SK-N-SH treated with all-trans-retinoic acid at 6 μM for 48 hours (cell line): ENCODE results near the gene CACNA2D4.

Source experiments
- ATAC-seq: fragments of 200-7000 bp; cut with Tn5 transposase; 3 replicates; pipeline ENCODE4 v1.9.1; 2020; ENCODE audit warnings: mild to moderate bottlenecking, moderate library complexity
- ARNTL ChIP-seq: fragments of 450-650 bp; formaldehyde crosslinking; IDR thresholded peaks from 2 replicates; pipeline ENCODE4 v1.5.0; 2020; ENCODE audit warnings: low read depth, mild to moderate bottlenecking, moderate library complexity, borderline replicate concordance
- CSDC2 ChIP-seq: fragments of 250-450 bp; sonication (Bioruptor Pico); IDR thresholded peaks from 2 replicates; pipeline ENCODE4 v1.5.0; 2020; ENCODE audit warnings: mild to moderate bottlenecking, moderate library complexity
- CSRNP3 ChIP-seq: fragments of 250-450 bp; sonication (Bioruptor Pico); IDR thresholded peaks from 2 replicates; pipeline ENCODE4 v1.5.1; 2021; ENCODE audit warnings: mild to moderate bottlenecking, moderate library complexity
- ESRRG ChIP-seq: fragments of 250-450 bp; sonication (Bioruptor Pico); IDR thresholded peaks from 2 replicates; pipeline ENCODE4 v1.6.1; 2021; ENCODE audit warnings: mild to moderate bottlenecking
- GLIS3 ChIP-seq: fragments of 250-450 bp; sonication (Bioruptor Pico); IDR thresholded peaks from 2 replicates; pipeline ENCODE4 v1.5.0; 2020; ENCODE audit warnings: mild to moderate bottlenecking, moderate library complexity
- OSR1 ChIP-seq: fragments of 250-450 bp; sonication (Bioruptor Pico); IDR thresholded peaks from 2 replicates; pipeline ENCODE4 v1.8.0; 2022; ENCODE audit warnings: moderate library complexity, mild to moderate bottlenecking, inconsistent platforms
- PATZ1 ChIP-seq: fragments of 250-450 bp; sonication (Bioruptor Pico); IDR thresholded peaks from 2 replicates; pipeline ENCODE4 v1.8.0; 2020; ENCODE audit warnings: mild to moderate bottlenecking, moderate library complexity, borderline replicate concordance
- POU6F1 ChIP-seq: fragments of 250-450 bp; sonication (Bioruptor Pico); IDR thresholded peaks from 2 replicates; pipeline ENCODE4 v1.8.0; 2021; ENCODE audit warnings: low read depth, mild to moderate bottlenecking, moderate library complexity, borderline replicate concordance
- PPARA ChIP-seq: fragments of 250-450 bp; sonication (Bioruptor Pico); IDR thresholded peaks from 2 replicates; pipeline ENCODE4 v1.5.0; 2020; ENCODE audit warnings: mild to moderate bottlenecking, borderline replicate concordance
- RARB ChIP-seq: fragments of 250-450 bp; sonication (Bioruptor Pico); IDR thresholded peaks from 2 replicates; pipeline ENCODE4 v1.8.0; 2021; ENCODE audit warnings: mild to moderate bottlenecking, moderate library complexity
- TCF4 ChIP-seq: fragments of 250-450 bp; sonication (Bioruptor Pico); IDR thresholded peaks from 2 replicates; pipeline ENCODE4 v1.8.0; 2021; ENCODE audit warnings: mild to moderate bottlenecking, moderate library complexity, borderline replicate concordance
- TOX ChIP-seq: fragments of 250-450 bp; sonication (Bioruptor Pico); IDR thresholded peaks from 2 replicates; pipeline ENCODE4 v1.8.0; 2021; ENCODE audit warnings: mild to moderate bottlenecking, moderate library complexity, borderline replicate concordance
- TSHZ2 ChIP-seq: fragments of 250-450 bp; sonication (Bioruptor Pico); IDR thresholded peaks from 2 replicates; pipeline ENCODE4 v1.5.0; 2020; ENCODE audit warnings: mild to moderate bottlenecking, moderate library complexity
- ZC3H10 ChIP-seq: fragments of 250-450 bp; sonication (Bioruptor Pico); IDR thresholded peaks from 2 replicates; pipeline ENCODE4 v1.5.1; 2021; ENCODE audit warnings: mild to moderate bottlenecking, moderate library complexity
- ZFP3 ChIP-seq: fragments of 250-450 bp; sonication (Bioruptor Pico); IDR thresholded peaks from 2 replicates; pipeline ENCODE4 v1.5.0; 2020; ENCODE audit warnings: mild to moderate bottlenecking, moderate library complexity
- ZFP30 ChIP-seq: fragments of 450-650 bp; formaldehyde crosslinking; IDR thresholded peaks from 2 replicates; pipeline ENCODE4 v1.5.0; 2022; ENCODE audit warnings: mild to moderate bottlenecking, moderate library complexity
- ZNF565 ChIP-seq: fragments of 450-650 bp; formaldehyde crosslinking; conservative IDR thresholded peaks from 2 replicates; pipeline ENCODE4 v1.5.0; 2020; ENCODE audit warnings: low read depth, mild to moderate bottlenecking, moderate library complexity
- ZNF70 ChIP-seq: fragments of 450-650 bp; formaldehyde crosslinking; IDR thresholded peaks from 2 replicates; pipeline ENCODE4 v1.5.0; 2020; ENCODE audit warnings: mild to moderate bottlenecking, moderate library complexity

Gene CACNA2D4

GRCh38 chr12:1808036-1808797 lies 110.2 kb downstream of the CACNA2D4 start:
- ATAC-seq: no peak
- TF ChIP-seq PATZ1 (CRISPR knock-in tag) (no peak), CSRNP3 (no peak), TCF4 (CRISPR knock-in tag) (no peak), POU6F1 (CRISPR knock-in tag) (no peak), ARNTL (no peak), ZFP3 (CRISPR knock-in tag) (no peak), ZNF565 (CRISPR knock-in tag) (no peak), PPARA (CRISPR knock-in tag) (no peak), ZFP30 (CRISPR knock-in tag) (no peak), OSR1 (CRISPR knock-in tag) (no peak), TOX (CRISPR knock-in tag) (no peak), RARB (no peak), TSHZ2 (CRISPR knock-in tag) (no peak)

GRCh38 chr12:1807087-1807860 lies 111.2 kb downstream of the CACNA2D4 start:
- TF ChIP-seq ZFP3 (CRISPR knock-in tag): no peak
- TF ChIP-seq PATZ1 (CRISPR knock-in tag): no peak
- no peak for TF ChIP-seq GLIS3 (CRISPR knock-in tag)
- no peak for TF ChIP-seq ZC3H10
- TF ChIP-seq TOX (CRISPR knock-in tag): no peak
- TF ChIP-seq ZNF565 (CRISPR knock-in tag): no peak
- no peak for TF ChIP-seq CSRNP3
- no peak for TF ChIP-seq TCF4 (CRISPR knock-in tag)
- TF ChIP-seq CSDC2: no peak
- TF ChIP-seq ZNF70 (CRISPR knock-in tag): no peak
- TF ChIP-seq OSR1 (CRISPR knock-in tag): no peak
- TF ChIP-seq ESRRG (CRISPR knock-in tag): no peak
- TF ChIP-seq RARB: no peak
- ATAC-seq: no peak
